ENCODE results near the gene FAM174A.

Gene FAM174A

GRCh38 chr5:100537946-100538345, 2.8 kb downstream of the FAM174A start:
- Histone ChIP-seq H3K27me3 (ENCODE audit: control insufficient read depth in 2 of 2, insufficient read depth in 2 of 2, low read length in 2 of 2) (no peaks in the 10 kb centered on the region), H3K4me3 (ENCODE audit: low read length in 2 of 2) (no peak overlapping the region), H3K9ac (ENCODE audit: low read depth in 1 of 2, low read length in 2 of 2) (no peak overlapping the region), H3K4me1 (ENCODE audit: control insufficient read depth in 2 of 2, insufficient read depth in 2 of 2, low read length in 2 of 2) (peaks cover 0 to 16% of the 10 kb centered on the region in 2 donors), H3K9me3 (ENCODE audit: control insufficient read depth in 2 of 2, low read length in 2 of 2) (no peaks in the 10 kb centered on the region), H3K27ac (ENCODE audit: low read depth in 2 of 2, low read length in 2 of 2) (no peak overlapping the region), H3K36me3 (ENCODE audit: control insufficient read depth in 2 of 2, insufficient read depth in 2 of 2, low read length in 2 of 2) (no peaks in the 10 kb centered on the region)

- Histone ChIP-seq H3K36me3 (ENCODE audit: control insufficient read depth in 2 of 2, insufficient read depth in 2 of 2, low read length in 2 of 2) (no peaks in the 10 kb centered on the region), H3K27me3 (ENCODE audit: control insufficient read depth in 2 of 2, insufficient read depth in 2 of 2, low read length in 2 of 2) (no peaks in the 10 kb centered on the region), H3K27ac (ENCODE audit: low read depth in 2 of 2, low read length in 2 of 2) (no peak overlapping the region), H3K9ac (ENCODE audit: low read depth in 1 of 2, low read length in 2 of 2) (no peak overlapping the region), H3K4me1 (ENCODE audit: control insufficient read depth in 2 of 2, insufficient read depth in 2 of 2, low read length in 2 of 2) (peaks cover 0 to 16% of the 10 kb centered on the region in 2 donors), H3K4me3 (ENCODE audit: low read length in 2 of 2) (no peak overlapping the region), H3K9me3 (ENCODE audit: control insufficient read depth in 2 of 2, low read length in 2 of 2) (no peaks in the 10 kb centered on the region)
Observed at GRCh38 chr5:100539519-100539918, 4.3 kb downstream of the FAM174A start.

GRCh38 chr5:100542086-100542485, 6.9 kb downstream of the FAM174A start:
- no peak overlapping the region for H3K4me3 ChIP-seq (ENCODE audit: low read length in 2 of 2)
- peaks cover 0 to 2% of the 10 kb centered on the region in 2 donors for H3K4me1 ChIP-seq (ENCODE audit: control insufficient read depth in 2 of 2, insufficient read depth in 2 of 2, low read length in 2 of 2)
- no peak overlapping the region for H3K9ac ChIP-seq (ENCODE audit: low read depth in 1 of 2, low read length in 2 of 2)
- H3K27me3 ChIP-seq (ENCODE audit: control insufficient read depth in 2 of 2, insufficient read depth in 2 of 2, low read length in 2 of 2), result no peaks in the 10 kb centered on the region
- no peaks in the 10 kb centered on the region for H3K9me3 ChIP-seq (ENCODE audit: control insufficient read depth in 2 of 2, low read length in 2 of 2)
- H3K36me3 ChIP-seq (ENCODE audit: control insufficient read depth in 2 of 2, insufficient read depth in 2 of 2, low read length in 2 of 2), result no peaks in the 10 kb centered on the region
- no peak overlapping the region for H3K27ac ChIP-seq (ENCODE audit: low read depth in 2 of 2, low read length in 2 of 2)

- H3K4me3 ChIP-seq (ENCODE audit: low read length in 2 of 2), result no peak overlapping the region
- no peak overlapping the region for H3K9ac ChIP-seq (ENCODE audit: low read depth in 1 of 2, low read length in 2 of 2)
- H3K36me3 ChIP-seq (ENCODE audit: control insufficient read depth in 2 of 2, insufficient read depth in 2 of 2, low read length in 2 of 2), result no peaks in the 10 kb centered on the region
- no peaks in the 10 kb centered on the region for H3K4me1 ChIP-seq (ENCODE audit: control insufficient read depth in 2 of 2, insufficient read depth in 2 of 2, low read length in 2 of 2)
- H3K9me3 ChIP-seq (ENCODE audit: control insufficient read depth in 2 of 2, low read length in 2 of 2), result no peaks in the 10 kb centered on the region
- H3K27me3 ChIP-seq (ENCODE audit: control insufficient read depth in 2 of 2, insufficient read depth in 2 of 2, low read length in 2 of 2), result no peaks in the 10 kb centered on the region
- no peak overlapping the region for H3K27ac ChIP-seq (ENCODE audit: low read depth in 2 of 2, low read length in 2 of 2)
Observed at GRCh38 chr5:100546001-100546400, 10.8 kb downstream of the FAM174A start.

GRCh38 chr5:100550531-100551051, 15.4 kb downstream of the FAM174A start:
- Histone ChIP-seq H3K27ac (ENCODE audit: low read depth in 2 of 2, low read length in 2 of 2) (no peak overlapping the region), H3K9ac (ENCODE audit: low read depth in 1 of 2, low read length in 2 of 2) (no peak overlapping the region)

GRCh38 chr5:100551183-100551582, 16.0 kb downstream of the FAM174A start:
- Histone ChIP-seq H3K27me3 (ENCODE audit: control insufficient read depth in 2 of 2, insufficient read depth in 2 of 2, low read length in 2 of 2) (no peaks in the 10 kb centered on the region), H3K9me3 (ENCODE audit: control insufficient read depth in 2 of 2, low read length in 2 of 2) (no peaks in the 10 kb centered on the region), H3K4me3 (ENCODE audit: low read length in 2 of 2) (no peak overlapping the region), H3K36me3 (ENCODE audit: control insufficient read depth in 2 of 2, insufficient read depth in 2 of 2, low read length in 2 of 2) (no peaks in the 10 kb centered on the region), H3K4me1 (ENCODE audit: control insufficient read depth in 2 of 2, insufficient read depth in 2 of 2, low read length in 2 of 2) (no peaks in the 10 kb centered on the region), H3K9ac (ENCODE audit: low read depth in 1 of 2, low read length in 2 of 2) (no peak overlapping the region), H3K27ac (ENCODE audit: low read depth in 2 of 2, low read length in 2 of 2) (no peak overlapping the region)

More at GRCh38 chr5:100550531-100551051, 15.4 kb downstream of the FAM174A start:
- no peak overlapping the region for H3K4me3 ChIP-seq (ENCODE audit: low read length in 2 of 2)
- H3K36me3 ChIP-seq (ENCODE audit: control insufficient read depth in 2 of 2, insufficient read depth in 2 of 2, low read length in 2 of 2), result no peaks in the 10 kb centered on the region
- no peaks in the 10 kb centered on the region for H3K9me3 ChIP-seq (ENCODE audit: control insufficient read depth in 2 of 2, low read length in 2 of 2)
- no peaks in the 10 kb centered on the region for H3K4me1 ChIP-seq (ENCODE audit: control insufficient read depth in 2 of 2, insufficient read depth in 2 of 2, low read length in 2 of 2)
- H3K27me3 ChIP-seq (ENCODE audit: control insufficient read depth in 2 of 2, insufficient read depth in 2 of 2, low read length in 2 of 2), result no peaks in the 10 kb centered on the region

GRCh38 chr5:100553209-100553608, 18.0 kb downstream of the FAM174A start:
- Histone ChIP-seq H3K4me3 (ENCODE audit: low read length in 2 of 2) (no peak overlapping the region), H3K27me3 (ENCODE audit: control insufficient read depth in 2 of 2, insufficient read depth in 2 of 2, low read length in 2 of 2) (no peaks in the 10 kb centered on the region), H3K4me1 (ENCODE audit: control insufficient read depth in 2 of 2, insufficient read depth in 2 of 2, low read length in 2 of 2) (no peaks in the 10 kb centered on the region), H3K9me3 (ENCODE audit: control insufficient read depth in 2 of 2, low read length in 2 of 2) (no peaks in the 10 kb centered on the region), H3K9ac (ENCODE audit: low read depth in 1 of 2, low read length in 2 of 2) (no peak overlapping the region), H3K36me3 (ENCODE audit: control insufficient read depth in 2 of 2, insufficient read depth in 2 of 2, low read length in 2 of 2) (no peaks in the 10 kb centered on the region), H3K27ac (ENCODE audit: low read depth in 2 of 2, low read length in 2 of 2) (no peak overlapping the region)

GRCh38 chr5:100560860-100561259, 25.7 kb downstream of the FAM174A start:
- no peak overlapping the region for H3K27ac ChIP-seq (ENCODE audit: low read depth in 2 of 2, low read length in 2 of 2)
- H3K36me3 ChIP-seq (ENCODE audit: control insufficient read depth in 2 of 2, insufficient read depth in 2 of 2, low read length in 2 of 2), result peaks cover 5 to 7% of the 10 kb centered on the region in 2 donors
- no peaks in the 10 kb centered on the region for H3K27me3 ChIP-seq (ENCODE audit: control insufficient read depth in 2 of 2, insufficient read depth in 2 of 2, low read length in 2 of 2)
- no peaks in the 10 kb centered on the region for H3K4me1 ChIP-seq (ENCODE audit: control insufficient read depth in 2 of 2, insufficient read depth in 2 of 2, low read length in 2 of 2)
- no peaks in the 10 kb centered on the region for H3K9me3 ChIP-seq (ENCODE audit: control insufficient read depth in 2 of 2, low read length in 2 of 2)
- H3K4me3 ChIP-seq (ENCODE audit: low read length in 2 of 2), result no peak overlapping the region
- no peak overlapping the region for H3K9ac ChIP-seq (ENCODE audit: low read depth in 1 of 2, low read length in 2 of 2)

GRCh38 chr5:100562821-100563220, 27.6 kb downstream of the FAM174A start:
- no peak overlapping the region for H3K27ac ChIP-seq (ENCODE audit: low read depth in 2 of 2, low read length in 2 of 2)
- H3K36me3 ChIP-seq (ENCODE audit: control insufficient read depth in 2 of 2, insufficient read depth in 2 of 2, low read length in 2 of 2), result peaks cover 5 to 7% of the 10 kb centered on the region in 2 donors
- no peaks in the 10 kb centered on the region for H3K4me1 ChIP-seq (ENCODE audit: control insufficient read depth in 2 of 2, insufficient read depth in 2 of 2, low read length in 2 of 2)
- H3K9ac ChIP-seq (ENCODE audit: low read depth in 1 of 2, low read length in 2 of 2), result no peak overlapping the region
- H3K4me3 ChIP-seq (ENCODE audit: low read length in 2 of 2), result no peak overlapping the region
- no peaks in the 10 kb centered on the region for H3K9me3 ChIP-seq (ENCODE audit: control insufficient read depth in 2 of 2, low read length in 2 of 2)
- no peaks in the 10 kb centered on the region for H3K27me3 ChIP-seq (ENCODE audit: control insufficient read depth in 2 of 2, insufficient read depth in 2 of 2, low read length in 2 of 2)

- no peak overlapping the region for H3K4me3 ChIP-seq (ENCODE audit: low read length in 2 of 2)
Observed at GRCh38 chr5:100566382-100567141, 31.4 kb downstream of the FAM174A start.

More at GRCh38 chr5:100566382-100567141, 31.4 kb downstream of the FAM174A start:
- Histone ChIP-seq H3K27ac (ENCODE audit: low read depth in 2 of 2, low read length in 2 of 2) (no peak overlapping the region), H3K36me3 (ENCODE audit: control insufficient read depth in 2 of 2, insufficient read depth in 2 of 2, low read length in 2 of 2) (peaks cover 5 to 7% of the 10 kb centered on the region in 2 donors), H3K27me3 (ENCODE audit: control insufficient read depth in 2 of 2, insufficient read depth in 2 of 2, low read length in 2 of 2) (no peaks in the 10 kb centered on the region), H3K9ac (ENCODE audit: low read depth in 1 of 2, low read length in 2 of 2) (no peak overlapping the region), H3K9me3 (ENCODE audit: control insufficient read depth in 2 of 2, low read length in 2 of 2) (no peaks in the 10 kb centered on the region), H3K4me1 (ENCODE audit: control insufficient read depth in 2 of 2, insufficient read depth in 2 of 2, low read length in 2 of 2) (no peaks in the 10 kb centered on the region)

All from mucosa of rectum (tissue), 2 donors.